UCSD-AML1 (cell line): ENCODE data around the gene HDAC4.
"Not testable (repeated sequence)": the region's sequence is repeated elsewhere in the genome, so short reads cannot be mapped to it uniquely, and the experiment has no call there.

Source experiments
- DNase-seq: peaks from one replicate; lab custom pipeline; 2025; ENCODE audit not compliant: unreplicated experiment; lab: John Stamatoyannopoulos, UW

HDAC4 gene

DNA sequence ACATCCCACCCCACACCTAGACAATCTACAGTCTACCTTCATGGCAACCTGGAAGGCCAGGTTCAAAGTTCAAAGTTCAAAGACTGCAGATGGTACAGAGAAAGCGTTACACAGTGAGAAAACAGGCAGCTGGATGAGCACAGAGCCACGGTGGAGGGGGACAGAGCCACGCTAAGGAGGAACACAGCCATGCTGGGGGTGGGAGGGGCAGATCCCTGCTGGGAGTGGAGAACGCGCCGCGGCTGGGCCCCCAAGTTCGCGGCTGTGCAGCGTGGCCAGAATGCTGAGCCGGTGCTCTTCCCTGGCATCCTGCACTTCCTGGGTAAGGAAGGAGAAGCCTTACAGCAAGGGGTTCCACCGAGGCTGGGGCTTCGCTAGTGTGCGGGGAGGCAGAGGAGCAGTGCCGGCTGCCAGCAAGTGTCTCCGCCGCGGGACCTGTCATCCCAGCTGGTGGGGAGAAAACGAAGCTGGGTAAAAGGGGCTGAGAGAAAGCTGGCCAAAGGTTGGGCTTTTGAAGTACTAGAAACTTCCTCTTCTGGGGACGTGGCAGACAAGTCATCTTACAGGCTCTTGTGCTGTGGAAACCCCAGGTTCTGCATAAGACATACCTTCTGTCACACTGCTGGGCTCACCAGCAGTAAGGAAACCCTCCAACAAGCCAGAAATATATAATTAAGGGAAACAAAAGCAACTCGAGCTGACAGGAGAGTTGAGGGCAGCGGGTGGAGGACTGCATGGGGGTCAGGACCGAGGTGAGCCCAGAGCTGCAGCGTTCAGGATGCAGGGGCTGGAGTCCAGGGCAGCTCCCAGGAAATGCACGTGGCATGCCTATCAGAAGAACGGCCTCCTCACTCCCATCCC, 115.5 kb downstream of the HDAC4 start:
- peak; percentile 36 for DNase-seq

DNA sequence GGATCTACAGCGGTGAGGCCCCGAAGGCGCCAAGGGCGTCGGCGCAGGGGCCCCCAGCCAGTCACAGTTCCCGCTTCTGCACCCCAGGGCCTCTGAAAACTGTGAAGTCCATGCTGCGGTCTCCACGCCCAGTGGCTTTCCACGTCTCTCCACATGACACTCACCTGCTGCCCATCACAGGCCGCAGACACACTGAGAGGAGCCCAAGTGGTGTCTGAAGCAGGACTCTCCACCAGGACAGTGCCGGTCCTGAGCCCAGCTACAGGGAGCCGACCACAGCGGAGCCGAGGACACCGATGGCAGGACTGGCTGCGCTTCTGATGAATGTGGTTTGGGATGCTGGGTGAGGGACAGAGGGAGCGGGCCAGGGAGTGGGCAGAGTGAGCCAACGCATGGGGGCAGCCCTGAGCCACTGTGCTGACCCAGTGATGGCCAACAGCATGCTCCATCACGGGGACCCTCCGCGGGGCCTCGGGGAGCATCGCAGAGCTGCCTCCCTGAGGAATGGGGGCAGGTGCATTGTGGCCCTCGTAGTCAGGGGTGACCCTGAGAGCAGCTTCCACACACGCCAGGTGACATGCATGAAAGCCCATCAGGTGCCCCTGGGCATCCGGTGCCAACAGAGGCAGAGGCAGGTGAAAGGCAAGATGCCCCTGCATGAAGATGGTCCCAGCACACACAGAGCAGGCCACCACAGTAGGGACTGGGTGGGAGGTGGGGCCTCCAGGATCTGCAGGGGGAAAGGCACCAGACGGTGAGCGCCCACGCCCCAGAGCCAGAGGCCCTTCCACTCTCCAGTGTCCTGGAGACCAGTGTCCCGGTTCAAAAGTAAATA, 116.6 kb downstream of the HDAC4 start:
- DNase-seq, result no peak

DNA sequence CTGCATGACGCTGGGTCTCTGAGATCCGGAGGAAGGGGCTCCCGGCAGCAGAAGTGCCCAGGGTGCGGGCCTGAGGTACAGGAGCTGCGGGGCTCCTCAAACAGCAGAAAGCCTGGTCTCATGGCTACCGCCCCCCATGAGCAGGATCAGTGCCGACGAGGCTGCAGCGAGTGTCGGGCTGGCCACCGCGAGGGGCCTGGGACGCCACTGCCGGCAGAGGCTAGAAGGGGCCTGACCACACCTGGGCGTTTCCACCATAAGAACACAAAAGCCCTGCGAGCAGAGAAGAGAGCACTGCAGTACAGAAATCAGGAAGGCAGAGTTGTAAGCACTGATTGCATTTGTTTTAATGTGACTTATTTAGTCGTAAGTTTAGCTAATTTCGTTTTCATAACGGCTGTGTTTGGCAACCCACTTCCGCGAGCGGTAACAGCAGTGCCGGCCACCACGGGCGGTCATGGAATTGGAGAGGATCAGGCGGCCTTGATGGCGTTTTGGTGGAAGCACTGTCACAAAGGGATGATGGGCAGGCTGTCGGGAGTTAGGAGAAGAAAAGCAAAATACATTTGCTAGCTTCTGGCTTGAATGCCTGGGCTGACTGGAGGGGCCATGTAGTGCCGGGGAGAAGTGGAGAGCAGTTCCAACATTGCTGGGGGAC, 117.4 kb downstream of the HDAC4 start:
- no peak for DNase-seq

DNA sequence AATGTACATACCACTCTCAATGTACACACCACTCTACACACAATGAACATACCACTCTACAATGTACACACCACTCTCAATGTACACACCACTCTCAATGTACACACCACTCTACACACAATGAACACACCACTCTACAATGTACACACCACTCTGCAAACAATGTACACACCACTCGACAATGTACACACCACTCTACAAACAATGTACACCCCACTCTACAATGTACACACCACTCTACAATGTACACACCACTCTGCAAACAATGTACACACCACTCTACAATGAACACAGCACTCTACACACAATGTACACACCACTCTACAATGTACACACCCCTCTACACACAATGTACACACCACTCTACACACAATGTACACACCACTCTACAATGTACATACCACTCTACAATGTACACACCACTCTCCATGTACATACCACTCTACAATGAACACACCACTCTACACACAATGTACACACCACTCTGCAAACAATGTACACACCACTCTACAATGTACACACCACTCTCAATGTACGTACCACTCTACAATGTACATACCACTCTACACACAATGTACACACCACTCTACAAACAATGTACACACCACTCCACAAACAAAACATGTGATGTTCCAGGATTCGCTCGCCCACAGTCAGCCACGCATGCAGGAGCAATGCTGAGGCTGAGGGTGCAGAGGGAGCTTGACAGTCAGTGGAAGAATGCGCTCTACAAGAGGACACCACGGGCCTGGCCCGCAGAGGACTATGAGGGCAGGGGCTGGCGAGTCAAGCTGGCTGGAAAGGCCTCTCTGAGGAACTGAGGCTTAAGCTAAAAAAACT, 118.2 kb downstream of the HDAC4 start:
- DNase-seq, result no peak

DNA sequence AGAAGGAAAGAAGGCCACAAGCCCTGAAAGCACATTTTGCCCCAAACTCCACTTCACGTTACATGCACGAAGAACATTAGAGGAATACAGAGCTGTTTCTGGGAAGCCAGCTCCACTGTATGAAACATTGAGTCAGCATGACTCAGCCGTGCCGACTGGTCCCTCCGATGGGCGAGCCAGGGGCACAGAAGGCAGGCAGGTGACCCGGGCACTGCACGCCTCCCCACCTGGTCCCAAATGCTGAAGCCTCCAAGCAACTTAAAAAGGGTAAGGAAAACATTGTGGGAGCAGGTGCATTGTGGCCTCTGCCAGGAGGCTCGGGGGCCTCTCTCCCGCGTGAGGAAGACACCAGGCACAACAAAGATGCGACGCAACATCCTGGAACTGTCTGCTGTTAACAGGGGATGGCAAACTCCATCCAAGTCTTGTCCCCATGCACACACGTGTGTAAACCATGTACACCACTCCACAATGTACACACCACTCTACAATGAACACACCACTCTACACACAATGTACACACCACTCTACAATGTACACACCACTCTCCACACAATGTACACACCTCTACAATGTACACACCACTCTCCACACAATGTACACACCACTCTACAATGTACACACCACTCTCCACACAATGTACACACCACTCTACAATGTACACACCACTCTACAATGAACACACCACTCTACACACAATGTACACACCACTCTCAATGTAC, 120.4 kb downstream of the HDAC4 start:
- DNase-seq, result not testable (repeated sequence)

DNA sequence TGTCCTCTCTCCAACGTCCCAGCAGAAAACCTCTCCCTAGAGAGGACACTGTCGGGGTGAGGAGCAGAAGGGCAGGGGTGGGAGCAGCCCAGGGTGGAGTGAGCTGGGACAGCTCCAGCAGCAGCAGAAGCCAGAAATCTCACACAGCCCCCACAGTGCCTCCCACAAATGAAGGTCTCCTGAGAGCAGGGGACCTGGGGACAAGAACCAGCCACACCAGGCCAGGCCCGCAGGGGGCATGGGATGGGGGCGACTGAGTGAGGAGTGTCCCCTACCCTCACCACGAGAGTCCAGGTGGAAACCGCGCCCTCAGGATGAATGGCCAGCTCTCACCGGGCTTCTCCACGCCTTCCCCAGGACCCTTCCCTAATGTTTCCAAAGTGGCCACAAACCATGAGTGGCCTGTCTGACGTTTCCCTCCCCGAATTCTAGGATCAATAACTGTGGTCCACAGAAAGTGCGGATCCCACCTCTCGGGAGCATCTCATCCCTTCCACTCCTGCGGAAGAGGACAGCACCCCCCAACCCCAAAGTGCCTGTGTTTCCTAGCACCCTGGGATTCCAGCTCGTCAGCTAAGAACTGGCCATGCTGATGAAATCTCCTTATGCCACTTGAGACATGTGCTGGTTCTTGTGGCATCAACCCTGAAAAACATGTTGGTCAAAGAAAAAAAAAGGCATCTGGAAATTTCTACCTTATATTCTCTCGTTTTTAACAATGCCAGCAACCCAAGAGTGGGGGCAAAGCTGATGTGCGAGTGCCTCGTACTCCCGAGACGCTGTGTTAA, 121.1 kb downstream of the HDAC4 start:
- no peak for DNase-seq

DNA sequence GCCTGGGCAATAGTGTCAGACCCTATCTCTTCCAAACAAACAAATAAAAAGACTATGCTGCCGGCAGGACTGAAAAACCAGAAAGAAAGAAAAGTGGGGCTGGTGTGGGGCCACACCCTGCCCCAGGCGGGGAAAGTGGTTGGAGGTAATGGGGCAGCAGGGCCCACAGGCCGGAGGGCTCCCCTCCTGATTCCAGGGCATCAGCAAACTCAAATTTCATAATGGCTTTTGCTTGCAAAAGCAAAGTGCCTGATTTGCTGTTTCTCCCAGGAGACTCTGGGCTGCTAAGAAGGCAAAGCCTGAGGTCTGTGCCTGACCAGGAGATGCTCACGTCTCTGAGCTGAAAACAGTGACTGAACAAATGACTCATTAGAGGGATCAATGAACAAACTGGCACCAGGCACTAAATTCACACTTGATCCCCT, 121.9 kb downstream of the HDAC4 start:
- no peak for DNase-seq

DNA sequence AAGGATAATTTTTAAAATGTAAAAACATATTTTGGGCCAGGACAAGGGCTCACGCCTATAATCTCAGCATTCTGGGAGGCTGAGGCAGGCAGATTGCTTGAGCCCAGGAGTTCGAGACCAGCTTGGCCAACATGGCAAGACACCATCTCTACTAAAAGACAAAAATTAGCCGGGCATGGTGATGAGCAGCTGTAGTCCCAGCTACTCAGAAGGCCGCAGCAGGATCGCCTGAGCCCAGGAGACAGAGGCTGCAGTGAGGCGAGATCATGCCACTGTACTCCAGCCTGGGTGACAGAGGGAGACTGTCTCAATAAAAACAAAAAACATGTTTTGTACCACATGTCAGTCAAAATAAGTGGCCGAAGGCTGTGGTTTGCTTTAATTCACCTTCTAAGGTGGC, 122.5 kb downstream of the HDAC4 start:
- no peak for DNase-seq

DNA sequence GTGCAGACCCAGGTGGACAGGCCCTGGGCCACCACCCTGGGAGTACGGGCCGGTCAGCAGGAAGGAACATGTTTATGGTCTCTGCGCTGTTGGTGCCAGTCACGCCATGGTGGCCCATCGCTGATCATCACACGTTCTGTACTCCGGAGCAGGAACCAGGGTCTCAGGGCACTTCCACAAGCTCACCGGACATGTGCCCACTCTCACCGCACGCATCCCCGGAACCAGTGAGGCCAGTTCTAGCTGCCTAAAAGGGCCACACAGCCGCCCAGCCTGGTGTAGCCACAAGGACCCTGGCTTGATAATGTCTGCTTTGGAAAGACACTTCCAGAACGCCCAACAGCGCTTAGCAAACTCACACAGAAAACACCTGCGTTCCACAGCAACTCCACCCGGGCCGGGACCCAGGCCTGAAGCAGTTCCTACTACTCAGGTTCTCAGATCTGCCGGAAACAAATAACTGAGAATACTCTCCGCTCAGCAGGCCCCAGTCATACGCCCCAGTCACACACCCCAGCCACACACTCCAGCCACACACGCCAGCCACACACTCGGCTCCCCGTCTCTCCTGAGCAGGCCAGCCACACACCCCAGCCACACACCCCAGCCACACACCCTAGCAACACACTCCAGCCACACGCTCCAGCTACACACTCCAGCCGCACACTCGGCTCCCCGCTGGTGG, 123.3 kb downstream of the HDAC4 start:
- DNase-seq, result no peak

DNA sequence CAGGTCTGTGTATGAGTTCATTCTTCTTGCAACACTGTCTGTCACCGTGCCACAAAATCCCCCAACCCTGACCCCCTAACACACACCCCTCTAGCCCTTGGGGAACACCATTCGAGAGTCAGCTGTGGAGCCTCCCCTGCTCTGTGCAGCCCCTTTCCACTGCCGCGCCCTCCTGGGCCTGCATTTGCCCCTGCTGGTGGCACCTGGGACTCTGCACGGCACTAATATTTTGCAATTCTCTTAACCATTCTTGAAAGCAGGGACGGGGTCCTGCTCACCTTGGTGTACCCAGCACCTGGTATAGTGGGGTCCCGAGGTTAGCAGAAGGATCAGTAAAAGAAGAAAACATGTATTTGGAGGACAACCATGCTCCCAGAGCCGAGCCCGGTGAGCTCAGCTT, 124.0 kb downstream of the HDAC4 start:
- DNase-seq, result no peak

DNA sequence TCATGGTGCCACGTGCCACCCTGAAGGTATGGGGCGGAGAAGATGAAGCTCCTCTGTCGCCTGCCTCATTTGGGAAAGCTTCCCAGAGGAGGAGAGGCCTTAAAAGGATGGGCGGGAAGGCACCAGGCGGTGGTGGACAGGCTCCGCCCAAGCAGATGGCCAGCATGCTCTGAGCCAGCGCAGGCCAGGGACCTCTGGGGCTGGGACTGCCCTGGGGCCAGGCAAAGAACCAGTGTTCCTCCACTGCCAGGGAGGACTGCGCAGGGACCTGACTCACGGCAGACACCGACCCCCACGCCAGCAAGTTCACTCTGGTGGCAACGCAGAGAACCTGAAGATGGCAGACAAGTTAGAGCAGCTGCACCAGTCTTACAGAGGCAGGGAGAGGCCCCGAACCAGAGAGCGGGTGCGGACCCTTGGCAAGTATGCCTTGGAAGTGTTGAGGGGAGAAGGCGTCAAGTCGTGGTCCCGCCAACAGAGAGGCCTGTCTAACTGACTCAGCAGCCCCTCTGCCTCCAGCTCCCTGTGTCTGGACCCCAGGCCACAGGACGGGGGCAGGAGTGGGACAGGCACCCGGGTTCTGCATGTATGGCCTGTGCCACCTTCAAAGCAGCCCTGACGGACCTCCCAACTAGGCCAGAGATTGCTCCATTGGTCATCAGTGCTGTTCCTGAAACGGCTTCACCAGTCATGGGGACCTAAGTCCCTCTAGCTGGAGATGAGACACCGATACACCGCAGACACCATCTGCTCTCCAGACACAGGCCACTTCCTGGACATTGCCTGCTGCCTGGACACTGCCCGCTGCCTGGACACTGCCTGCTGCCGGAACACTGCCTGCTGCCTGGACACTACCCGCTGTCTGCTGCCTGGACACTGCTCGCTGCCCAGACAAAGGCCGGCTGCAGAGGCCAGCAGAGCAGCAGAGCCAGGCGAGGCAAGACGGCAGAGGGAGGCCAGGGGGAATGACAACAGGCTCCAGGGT, 124.7 kb downstream of the HDAC4 start:
- no peak for DNase-seq

DNA sequence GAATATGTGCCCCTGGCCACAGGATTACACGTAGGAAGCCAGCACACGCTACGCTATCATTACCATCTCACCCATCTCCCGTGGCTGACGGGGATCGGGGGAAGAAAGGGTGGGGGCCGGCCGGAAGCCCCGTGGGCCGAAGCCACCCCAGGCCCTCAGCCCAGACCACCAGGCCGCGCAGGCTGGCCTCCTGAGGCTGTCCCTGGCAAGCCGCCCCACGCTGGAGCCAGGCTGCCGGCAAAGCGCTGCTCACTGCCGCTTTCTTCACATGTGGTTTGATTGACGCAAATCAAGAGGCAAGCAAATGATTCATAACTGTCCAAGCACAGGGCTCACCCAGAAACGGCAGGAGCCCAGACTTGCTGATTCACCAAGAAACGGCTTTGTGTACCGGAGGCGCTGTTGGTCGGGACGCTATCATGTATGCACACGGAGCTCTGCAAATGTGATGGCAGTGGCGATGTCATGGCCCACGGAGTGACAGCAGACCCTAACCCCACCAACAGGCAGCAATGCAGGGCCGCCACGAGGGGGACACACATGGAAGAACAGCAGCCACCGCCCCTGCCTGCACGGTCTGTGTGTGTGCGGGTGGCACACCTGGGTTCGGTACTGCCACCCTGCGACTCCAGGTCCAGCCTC, 125.7 kb downstream of the HDAC4 start:
- DNase-seq, result no peak

DNA sequence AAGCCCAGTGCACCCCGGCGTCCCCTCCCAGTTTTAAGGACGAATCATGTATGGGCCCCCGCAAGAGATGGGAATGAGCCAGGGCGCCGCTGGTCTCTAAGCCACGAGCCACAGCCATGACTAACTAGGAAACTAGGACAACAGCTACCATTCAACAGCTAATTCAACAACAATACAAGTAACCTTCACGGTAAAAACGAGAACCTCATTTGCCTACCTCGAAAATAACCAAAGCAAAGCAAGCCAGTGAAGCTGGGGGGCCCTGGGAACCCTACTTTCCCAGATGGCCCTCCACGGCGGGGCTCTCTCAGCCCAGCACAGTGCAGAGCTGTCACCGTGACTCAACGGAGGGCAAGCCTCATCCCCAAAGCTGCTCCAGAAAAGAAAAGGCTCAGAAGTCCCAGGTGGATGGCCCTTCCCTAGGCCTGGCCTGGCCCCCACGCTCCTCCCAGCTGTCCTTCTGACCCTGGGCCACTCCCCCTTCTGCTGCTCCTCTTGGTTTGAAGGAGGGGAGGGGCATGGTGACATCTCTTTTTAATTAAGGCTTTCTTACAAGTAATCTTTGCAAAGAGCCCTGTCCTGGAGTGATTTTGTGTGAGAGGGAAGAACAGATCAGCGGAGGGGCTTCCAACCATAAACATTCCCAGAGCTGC, 126.3 kb downstream of the HDAC4 start:
- DNase-seq, result no peak

DNA sequence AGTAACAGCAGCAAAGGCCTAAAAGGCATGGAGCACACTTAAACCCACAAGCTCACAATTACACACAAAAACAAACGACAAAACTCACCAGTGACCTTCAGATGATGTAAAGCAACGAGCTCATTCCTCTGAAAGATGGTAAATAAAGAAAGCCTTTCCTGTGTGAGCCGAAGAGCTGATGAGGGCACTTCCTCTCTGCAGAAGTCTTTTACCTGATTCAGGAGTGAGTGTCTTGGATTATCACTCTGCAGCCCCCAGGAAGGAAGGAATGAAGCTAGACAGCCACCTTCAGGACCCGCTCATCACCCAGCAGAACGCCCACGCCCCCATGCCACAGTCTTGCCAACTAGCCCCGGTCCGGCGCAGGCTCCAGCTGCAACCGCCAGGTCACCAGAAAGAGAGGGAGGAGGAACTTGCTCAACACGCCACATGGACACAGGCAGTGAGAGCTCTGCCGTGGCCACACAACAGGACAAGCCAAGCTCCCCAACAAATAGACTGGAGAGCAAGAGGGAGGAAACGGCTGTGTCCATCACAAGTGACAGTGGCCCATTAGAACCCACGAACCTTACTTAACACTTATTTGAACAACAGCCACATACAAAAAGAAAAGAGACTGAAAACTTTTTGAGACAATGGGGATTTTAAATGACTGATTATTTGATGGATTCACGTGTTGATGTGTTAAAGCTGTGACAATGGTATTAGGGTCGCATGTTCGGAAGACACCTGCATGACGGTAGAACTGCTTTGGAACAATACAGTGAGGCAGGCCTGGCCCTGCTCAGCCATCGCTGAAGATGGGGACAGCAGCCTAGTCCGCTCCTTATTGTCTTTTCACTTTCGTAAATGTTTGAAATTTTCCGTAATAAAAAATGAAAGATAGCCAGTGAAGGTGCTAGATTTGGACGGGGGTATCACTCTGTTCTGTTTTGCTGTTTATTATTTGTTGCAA, 127.3 kb downstream of the HDAC4 start:
- DNase-seq, result no peak

DNA sequence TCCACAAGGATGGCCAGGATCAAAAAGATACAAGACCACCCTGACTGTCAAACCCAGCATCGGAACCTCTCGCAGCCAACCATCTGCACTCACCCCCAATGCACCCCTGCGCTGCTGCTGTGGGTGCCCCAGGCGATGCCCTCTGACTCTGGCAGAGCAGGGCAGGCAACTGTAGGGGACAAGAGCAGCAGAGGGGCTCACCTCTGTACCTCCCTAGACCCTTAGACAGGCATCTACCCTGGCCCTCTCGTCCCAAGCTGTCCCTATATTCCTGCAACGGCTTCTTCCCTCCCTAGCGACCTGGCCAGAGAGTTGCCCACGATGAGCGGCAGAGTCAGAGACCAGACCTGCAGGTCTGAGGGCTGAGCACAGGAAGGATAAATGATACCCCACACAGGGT, 128.2 kb downstream of the HDAC4 start:
- DNase-seq, result no peak
